KMS-11 (cell line): Measurements from ENCODE around the gene SFPQ.

Source experiments
- H2AFZ ChIP-seq: fragments of 200-600 bp; sonication (generic); 2 replicates; pipeline ENCODE4 v1.6.1; 2016; ENCODE audit warnings: antibody characterized with exemption, mixed run types, low read depth
- H3K27ac ChIP-seq: fragments of 200-600 bp; sonication (generic); 2 replicates; pipeline ENCODE4 v1.6.1; 2016; ENCODE audit warnings: mild to moderate bottlenecking, mixed run types
- H3K27me3 ChIP-seq: fragments of 200-600 bp; sonication (generic); 2 replicates; pipeline ENCODE4 v1.6.1; 2017; ENCODE audit warnings: mild to moderate bottlenecking, low read depth, mixed run types, moderate library complexity; ENCODE audit not compliant: insufficient read depth
- H3K36me3 ChIP-seq: fragments of 200-600 bp; sonication (generic); 2 replicates; pipeline ENCODE4 v1.6.1; 2017; ENCODE audit warnings: mild to moderate bottlenecking, mixed run types; ENCODE audit not compliant: insufficient read depth
- H3K4me1 ChIP-seq: fragments of 200-600 bp; sonication (generic); 2 replicates; pipeline ENCODE4 v1.6.1; 2016; ENCODE audit warnings: mild to moderate bottlenecking, low read depth, mixed run types; ENCODE audit not compliant: poor library complexity, severe bottlenecking
- H3K4me2 ChIP-seq: fragments of 200-600 bp; sonication (generic); 2 replicates; pipeline ENCODE4 v1.7.0; 2016; ENCODE audit warnings: mild to moderate bottlenecking, mixed run types
- H3K4me3 ChIP-seq: fragments of 200-600 bp; sonication (generic); IDR thresholded peaks from 2 replicates; pipeline ENCODE4 v1.6.1; 2017; ENCODE audit warnings: low read depth, low read length, mixed read lengths; ENCODE audit not compliant: insufficient read depth
- H3K79me2 ChIP-seq: fragments of 200-600 bp; sonication (generic); 2 replicates; pipeline ENCODE4 v1.6.1; 2016; ENCODE audit warnings: low read depth, mixed run types; ENCODE audit not compliant: insufficient read depth
- H3K9ac ChIP-seq: fragments of 200-600 bp; sonication (generic); 2 replicates; pipeline ENCODE4 v1.6.1; 2016; ENCODE audit warnings: mild to moderate bottlenecking, mixed run types
- H4K20me1 ChIP-seq: fragments of 200-600 bp; sonication (generic); 2 replicates; pipeline ENCODE4 v1.6.1; 2016; ENCODE audit warnings: mild to moderate bottlenecking, mixed run types; ENCODE audit not compliant: insufficient read depth
- CTCF ChIP-seq: fragments of 200-600 bp; sonication (generic); conservative IDR thresholded peaks from 2 replicates; pipeline ENCODE4 v1.6.1; 2017; ENCODE audit warnings: low read depth, mild to moderate bottlenecking, antibody characterized with exemption, low read length, moderate library complexity, mixed read lengths

The SFPQ gene

GRCh38 chr1:35185200-35185599 is 7.7 kb downstream of the SFPQ start:
- peaks cover 20% of the 10 kb centered on the region for H3K4me1 ChIP-seq
- H3K9ac ChIP-seq, result no peak overlapping the region
- no peak overlapping the region for H3K4me2 ChIP-seq
- H3K36me3 ChIP-seq, result peaks cover 58% of the 10 kb centered on the region; the same call in 1 of the 2 replicates
- H4K20me1 ChIP-seq, result peaks cover 64% of the 10 kb centered on the region
- TF ChIP-seq CTCF, result no peak
- H3K27ac ChIP-seq, result no peak overlapping the region
- H2AFZ ChIP-seq, result no peak overlapping the region
- no peaks in the 10 kb centered on the region for H3K27me3 ChIP-seq
- no peak overlapping the region for H3K4me3 ChIP-seq
- H3K79me2 ChIP-seq, result peaks cover 80% of the 10 kb centered on the region

GRCh38 chr1:35184495-35185199 is 8.3 kb downstream of the SFPQ start:
- H4K20me1 ChIP-seq, result peaks cover 62% of the 10 kb centered on the region
- no peak overlapping the region for H3K27ac ChIP-seq
- peaks cover 75% of the 10 kb centered on the region for H3K79me2 ChIP-seq
- H3K36me3 ChIP-seq, result peaks cover 52% of the 10 kb centered on the region; the same call in 1 of the 2 replicates
- peaks cover 15% of the 10 kb centered on the region for H3K4me1 ChIP-seq
- no peak overlapping the region for H3K9ac ChIP-seq
- no peaks in the 10 kb centered on the region for H3K27me3 ChIP-seq
- no peak overlapping the region for H2AFZ ChIP-seq
- TF ChIP-seq CTCF, result no peak
- H3K4me2 ChIP-seq, result no peak overlapping the region
- no peak overlapping the region for H3K4me3 ChIP-seq

GRCh38 chr1:35181790-35182455 is 11.0 kb downstream of the SFPQ start:
- Histone ChIP-seq H3K36me3 (peaks cover 37% of the 10 kb centered on the region; the same call in 1 of the 2 replicates), H3K27me3 (no peaks in the 10 kb centered on the region), H2AFZ (no peak overlapping the region), H3K4me1 (peaks cover 8% of the 10 kb centered on the region), H3K4me2 (no peak overlapping the region), H4K20me1 (peaks cover 41% of the 10 kb centered on the region), H3K9ac (no peak overlapping the region), H3K79me2 (peaks cover 47% of the 10 kb centered on the region), H3K4me3 (no peak overlapping the region), H3K27ac (no peak overlapping the region)
- TF ChIP-seq CTCF, result no peak

- Histone ChIP-seq H3K4me2 (no peak overlapping the region), H3K27me3 (no peaks in the 10 kb centered on the region), H3K4me3 (no peak overlapping the region), H3K9ac (no peak overlapping the region), H2AFZ (no peak overlapping the region), H3K79me2 (peaks cover 37% of the 10 kb centered on the region; the same call in 1 of the 2 replicates), H3K27ac (no peak overlapping the region), H3K4me1 (peaks cover 3% of the 10 kb centered on the region), H4K20me1 (peaks cover 43% of the 10 kb centered on the region), H3K36me3 (peaks cover 34% of the 10 kb centered on the region; the same call in 1 of the 2 replicates)
- TF ChIP-seq CTCF, result no peak
These were observed 12.1 kb downstream of the SFPQ start for GRCh38 chr1:35180776-35181374.
